GM12878 (cell line): ENCODE results near the gene FRAS1. TPM values are rescaled to one million over a fixed set of nuclear protein-coding genes. Genes with fewer than 3 reads are reported as not detected.

ENCODE experiments used
- ATAC-seq: fragments of 200-7000 bp; cut with Tn5 transposase; 3 replicates; pipeline ENCODE4 v1.9.1; 2020; ENCODE audit warnings: mild to moderate bottlenecking, moderate library complexity
- BruUV-seq: library from RNA; stranded (reverse); fragments of 400-500 nt; replicated peaks from 2 replicates; lab custom pipeline; 2021; lab: Mats Ljungman, UMichigan
- CTCF ChIA-PET: fragments of 300-600 bp; sonication (Branson Sonifier 250); formaldehyde crosslinking; extraction: SDS; loops from one replicate; lab custom pipeline; 2021; ENCODE audit warnings: inconsistent platforms; lab: Yijun Ruan, JAX
- POLR2A ChIA-PET: fragments of 350-600 bp; formaldehyde crosslinking; extraction: SDS; loops from one replicate; lab custom pipeline; 2021; ENCODE audit warnings: inconsistent platforms; lab: Charles Lee
- RAD21 ChIA-PET: fragments of 300-600 bp; sonication (Branson Sonifier 250); formaldehyde crosslinking; loops from one replicate; lab custom pipeline; 2023; ENCODE audit warnings: antibody characterized with exemption; ENCODE audit not compliant: unreplicated experiment; lab: Charles Lee
- SMC1A ChIA-PET: fragments of 300-600 bp; sonication (Branson Sonifier 250); formaldehyde crosslinking; loops from one replicate; lab custom pipeline; 2023; ENCODE audit not compliant: unreplicated experiment, uncharacterized antibody; lab: Charles Lee
- DNase-seq: peaks from one replicate; pipeline ENCODE4 v3.0.0-alpha.2; 2011; ENCODE audit warnings: low read depth, low spot score
- FAIRE-seq: peaks from 3 replicates; lab custom pipeline; 2011; peaks lifted over from hg19 to GRCh38; lab: Jason Lieb, UNC
- H2AFZ ChIP-seq: 2 replicates; pipeline ENCODE4 v1.6.0; 2011; ENCODE audit warnings: low read depth, low read length, control low read depth; ENCODE audit not compliant: control insufficient read depth
- H3K27ac ChIP-seq: 2 replicates; pipeline ENCODE4 v1.5.1; 2011; ENCODE audit warnings: control low read depth; ENCODE audit not compliant: control insufficient read depth, insufficient read depth
- H3K27me3 ChIP-seq, 2 experiments: replicated peaks in 1 of 2; 2 replicates each; pipeline versions ENCODE4 v1.6.0 to v1.6.1; 2011; ENCODE audit warnings: low read length in 1 of 2; ENCODE audit not compliant: control insufficient read depth in 2 of 2, insufficient read depth in 2 of 2
- H3K36me3 ChIP-seq, 2 experiments: 2 replicates each; pipeline ENCODE4 v1.5.1; 2011; ENCODE audit warnings: low read length in 1 of 2; ENCODE audit not compliant: control insufficient read depth in 2 of 2, insufficient read depth in 2 of 2
- H3K4me1 ChIP-seq: 2 replicates; pipeline ENCODE4 v1.6.1; 2011; ENCODE audit warnings: mild to moderate bottlenecking, low read length, moderate library complexity, mixed read lengths; ENCODE audit not compliant: control insufficient read depth, insufficient read depth
- H3K4me2 ChIP-seq: 2 replicates; pipeline ENCODE4 v1.6.0; 2011; ENCODE audit warnings: control low read depth; ENCODE audit not compliant: control insufficient read depth, insufficient read depth
- H3K4me3 ChIP-seq: fragments of 200-600 bp; sonication (generic); 2 replicates; pipeline ENCODE4 v1.5.1; 2016
- H3K79me2 ChIP-seq: 2 replicates; pipeline ENCODE4 v1.6.0; 2011; ENCODE audit warnings: low read length; ENCODE audit not compliant: control insufficient read depth, insufficient read depth
- H3K9ac ChIP-seq: 2 replicates; pipeline ENCODE4 v1.8.0; 2011; ENCODE audit warnings: low read length, control low read depth, mixed read lengths; ENCODE audit not compliant: control insufficient read depth, insufficient read depth
- H3K9me3 ChIP-seq: replicated peaks from 3 replicates; pipeline ENCODE4 v1.5.1; 2011; ENCODE audit warnings: mild to moderate bottlenecking, low read length; ENCODE audit not compliant: control insufficient read depth, insufficient read depth
- H4K20me1 ChIP-seq: 2 replicates; pipeline ENCODE4 v1.6.0; 2011; ENCODE audit not compliant: control insufficient read depth, insufficient read depth
- DPF2 ChIP-seq: fragments of 450-650 bp; IDR thresholded peaks from 2 replicates; pipeline ENCODE4 v1.6.1; 2017; ENCODE audit warnings: mild to moderate bottlenecking
- ELK1 ChIP-seq: IDR thresholded peaks from 2 replicates; pipeline ENCODE4 v1.6.1; 2012; ENCODE audit warnings: low read depth, low read length, improper control_type of control experiment
- KDM1A ChIP-seq: fragments of 200-600 bp; sonication (generic); IDR thresholded peaks from 2 replicates; pipeline ENCODE4 v1.6.1; 2016; ENCODE audit warnings: borderline replicate concordance
- NBN ChIP-seq: fragments of 450-650 bp; IDR thresholded peaks from 2 replicates; pipeline ENCODE4 v1.6.1; 2016
- NR2C2 ChIP-seq: IDR thresholded peaks from 2 replicates; pipeline ENCODE4 v1.6.1; 2011; ENCODE audit warnings: borderline replicate concordance, low read depth; ENCODE audit not compliant: control insufficient read depth, insufficient read length
- SKIL ChIP-seq: fragments of 450-650 bp; IDR thresholded peaks from 2 replicates; pipeline ENCODE4 v1.6.1; 2017; ENCODE audit warnings: mild to moderate bottlenecking, low read depth, inconsistent platforms; ENCODE audit not compliant: poor library complexity, severe bottlenecking
- SUZ12 ChIP-seq: fragments of 200-600 bp; sonication (generic); IDR thresholded peaks from one replicate; pipeline ENCODE4 v1.6.1; 2018; ENCODE audit warnings: antibody characterized with exemption, mild to moderate bottlenecking; ENCODE audit not compliant: unreplicated experiment
- in situ Hi-C: fragments of 300-500 bp; cut with MboI; formaldehyde crosslinking; loops from 9 replicates; pipeline ENCODE4 v1.14.3; 2018; ENCODE audit warnings: mixed read lengths
- intact Hi-C: fragments of 100-400 bp; cut with micrococcal nuclease; formaldehyde crosslinking; loops from one replicate; pipeline ENCODE4 v1.14.2; 2022; ENCODE audit not compliant: unreplicated experiment
- polyA plus RNA-seq, 11 experiments: library from polyadenylated mRNA; depleted of rRNA in 4 of 11; unstranded in 6 of 11; stranded (reverse) in 5 of 11; fragments of >200 nt; fragmentation: Nextera tagmentation in 4 of 11; fragmentation: Illumina TruSeq in 1 of 11; extraction: Ambion mirVana in 4 of 11; extraction: Trizol in 1 of 11; gene quantifications; 1 replicate in 1 of 11; 2 replicates in 10 of 11; pipeline versions ENCODE4 v1.2.1 to v1.2.3, GENCODE V29; 2011 to 2016; ENCODE audit warnings: inconsistent platforms in 2 of 11, missing spikeins in 2 of 11, low read depth in 1 of 11
- total RNA-seq, 4 experiments: library from RNA; depleted of rRNA in 3 of 4; stranded (reverse); fragments of >200 nt in 3 of 4; fragmentation: Illumina TruSeq in 1 of 4; extraction: Trizol in 1 of 4; gene quantifications; 2 replicates each; pipeline versions ENCODE4 v1.2.1 to v1.2.3, GENCODE V29; 2013 to 2021

Gene FRAS1
- total and polyA plus RNA-seq, 10 of the 15 experiments (the other 5 are each of a cell fraction or from before 2014, with no cell fraction given), result 0.08 to 11.7 (median 0.20) TPM

- Histone ChIP-seq H3K9ac (no peak overlapping the region), H3K27me3 (no peaks in the 10 kb centered on the region), H3K27ac (no peak overlapping the region), H4K20me1 (no peaks in the 10 kb centered on the region), H3K9me3 (no peaks in the 10 kb centered on the region), H3K36me3 (no peaks in the 10 kb centered on the region), H2AFZ (no peak overlapping the region), H3K79me2 (no peaks in the 10 kb centered on the region), H3K4me2 (no peak overlapping the region), H3K4me1 (no peaks in the 10 kb centered on the region), H3K4me3 (no peak overlapping the region)
- ATAC-seq, result no peak
- intact Hi-C loops, result no loop called here
- DNase-seq, result no peak
- in situ Hi-C loops, result loop anchor here (10.0 kb wide), 1 partner anchor 60 kb away; no protein-coding TSS in a partner anchor
- TF ChIP-seq ELK1 (no peak), SUZ12 (no peak), SKIL (no peak), DPF2 (no peak), NR2C2 (no peak), KDM1A (no peak), NBN (no peak)
- ChIA-PET RAD21 (interaction anchor here (1.0 to 5.5 kb wide), 4 partner anchors 13 to 125 kb away, joined by 4 to 40 read pairs (median 19); no protein-coding TSS in a partner anchor), SMC1A (interaction anchor here (1.2 to 7.2 kb wide), 9 partner anchors 11 to 124 kb away, joined by 3 to 76 read pairs (median 5); no protein-coding TSS in a partner anchor), POLR2A (interaction anchor here (1.7 kb wide), 1 partner anchor 12 kb away, joined by 6 read pairs; no protein-coding TSS in a partner anchor), CTCF (interaction anchor here (1.4 to 5.5 kb wide), 4 partner anchors 13 to 124 kb away, joined by 3 to 29 read pairs (median 12); no protein-coding TSS in a partner anchor)
- BruUV-seq, result no TSS peak
- no peak for FAIRE-seq
These were observed 127.5 kb downstream of the FRAS1 start for GRCh38 chr4:78184584-78184983.
